GM18519 (cell line): ENCODE data around the gene KRT32.

Experiments used
- ATAC-seq: cut with Tn5 transposase; IDR thresholded peaks from one replicate; pipeline ENCODE4 v1.9.1; 2021; ENCODE audit warnings: mild to moderate bottlenecking, moderate library complexity; ENCODE audit not compliant: unreplicated experiment, low FRiP score

KRT32 gene

DNA sequence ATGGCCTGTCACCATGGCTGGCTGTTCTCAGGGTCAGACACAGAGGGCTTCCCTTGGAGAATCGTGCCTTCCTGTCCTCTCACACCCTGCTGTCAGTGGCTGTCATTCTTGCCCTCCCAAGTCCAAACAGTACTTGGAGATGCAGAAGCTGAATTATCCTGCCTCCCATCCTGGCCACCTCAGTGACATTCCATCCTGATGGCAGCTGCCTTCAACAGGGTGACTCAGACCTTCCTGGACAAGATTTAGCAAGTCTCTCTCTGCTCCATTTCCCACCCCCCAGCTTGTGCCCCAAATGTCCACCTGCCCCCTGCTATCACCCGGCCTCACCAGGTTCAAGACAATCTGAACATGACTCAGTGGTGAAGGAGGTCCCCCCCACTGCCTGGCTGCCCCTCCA, 27.3 kb upstream of the KRT32 start:
- ATAC-seq, result no peak

DNA sequence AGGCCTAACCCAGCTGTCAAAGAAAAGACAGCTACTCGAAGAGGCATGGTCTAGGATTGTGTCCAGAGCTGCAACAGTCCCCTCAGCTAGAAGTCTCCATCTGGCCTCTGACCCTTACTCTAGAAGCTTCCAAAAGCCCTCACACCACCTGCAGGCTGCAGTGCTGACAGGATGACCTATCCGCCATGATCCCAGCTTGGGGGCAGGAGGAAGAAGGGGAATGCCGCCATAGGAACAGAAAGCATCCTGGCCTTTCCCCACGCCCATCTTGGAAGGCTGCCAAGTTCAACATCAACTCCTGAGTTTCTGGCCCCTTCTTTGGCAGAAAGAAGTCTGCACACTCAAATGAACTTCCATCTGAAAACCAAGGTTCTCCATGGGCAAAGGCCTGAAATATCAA, 25.6 kb upstream of the KRT32 start:
- ATAC-seq, result no peak

DNA sequence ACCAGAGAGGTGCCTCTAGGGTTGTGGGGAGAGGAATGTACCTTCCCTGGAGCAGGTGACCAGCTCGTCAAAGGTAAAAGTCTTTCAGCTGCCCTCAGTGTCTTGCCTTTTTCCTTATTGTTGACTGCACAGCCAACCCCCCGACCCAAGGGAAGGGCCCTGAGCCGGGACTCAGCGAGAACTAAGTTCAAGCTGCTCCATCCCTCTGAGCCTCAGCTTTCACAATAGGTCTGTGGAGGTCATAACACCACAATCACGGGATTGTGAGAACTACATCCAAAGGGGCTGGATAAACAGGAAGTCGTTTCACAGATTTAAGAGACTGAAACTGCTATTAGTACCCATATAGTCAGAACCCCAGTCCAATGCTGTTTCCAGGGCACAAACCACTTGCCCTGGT, 25.2 kb upstream of the KRT32 start:
- no peak for ATAC-seq

DNA sequence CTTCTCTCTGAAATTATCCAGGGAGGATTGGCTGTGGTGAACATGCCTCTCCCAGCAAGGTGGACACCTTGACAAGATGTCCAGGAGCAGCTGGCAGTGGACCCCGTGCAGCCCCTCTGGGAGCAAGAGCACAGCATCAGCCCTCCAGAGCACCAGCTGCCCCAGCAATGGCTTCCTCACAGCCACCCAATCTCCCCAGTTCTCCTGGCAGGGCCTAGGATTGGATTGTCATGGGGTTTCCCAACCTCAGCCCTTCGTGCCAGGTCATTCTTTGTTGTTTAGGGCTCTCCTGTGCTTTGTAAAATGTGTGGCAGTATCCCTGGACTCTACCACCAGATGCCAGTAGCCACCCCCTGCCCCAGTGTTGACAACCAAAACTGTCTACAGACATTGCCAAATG, 24.3 kb upstream of the KRT32 start:
- ATAC-seq, result no peak

GRCh38 chr17:41490000-41490990, 23.1 kb upstream of the KRT32 start:
- no peak for ATAC-seq

GRCh38 chr17:41489531-41489930, 22.3 kb upstream of the KRT32 start, which contains the start of gene KRT36:
Gene KRT36, minus strand, starts transcription at chr17:41489910. Its CDS starts 46 bp downstream, at chr17:41489864.
- ATAC-seq, result no peak

DNA sequence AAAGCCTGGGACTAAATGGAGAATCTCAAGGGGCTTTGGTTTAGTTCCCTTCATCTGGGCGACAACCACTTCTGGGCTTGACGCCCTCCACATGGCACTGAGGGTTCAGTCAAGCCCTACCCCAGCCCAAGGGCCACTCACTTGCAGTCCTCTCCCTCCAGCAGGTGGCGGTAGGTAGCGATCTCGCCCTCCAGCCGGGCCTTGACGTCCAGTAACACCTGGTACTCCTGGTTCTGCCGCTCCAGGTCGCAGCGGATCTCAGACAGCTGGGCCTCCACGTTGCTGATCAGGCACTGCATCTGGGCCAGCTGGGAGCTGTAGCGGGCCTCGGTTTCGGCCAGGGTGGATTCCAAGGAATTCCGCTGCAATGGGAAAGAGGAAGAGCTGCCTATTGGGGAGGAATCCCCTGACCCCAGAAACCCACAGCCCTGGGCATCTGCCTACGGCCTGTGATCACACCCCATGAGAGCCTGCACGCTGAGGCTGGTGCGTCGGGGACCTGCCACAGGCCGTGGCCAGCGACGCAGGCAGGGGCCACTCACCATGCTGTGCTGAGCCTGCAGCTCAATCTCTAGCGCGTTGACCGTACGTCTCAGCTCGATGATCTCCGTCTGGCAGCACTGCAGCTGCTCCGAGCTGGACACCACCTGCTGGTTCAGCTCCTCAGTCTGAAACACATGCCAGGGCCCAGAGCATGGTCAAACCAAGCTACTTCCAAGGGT, 19.8 kb upstream of the KRT32 start:
- ATAC-seq, result no peak

DNA sequence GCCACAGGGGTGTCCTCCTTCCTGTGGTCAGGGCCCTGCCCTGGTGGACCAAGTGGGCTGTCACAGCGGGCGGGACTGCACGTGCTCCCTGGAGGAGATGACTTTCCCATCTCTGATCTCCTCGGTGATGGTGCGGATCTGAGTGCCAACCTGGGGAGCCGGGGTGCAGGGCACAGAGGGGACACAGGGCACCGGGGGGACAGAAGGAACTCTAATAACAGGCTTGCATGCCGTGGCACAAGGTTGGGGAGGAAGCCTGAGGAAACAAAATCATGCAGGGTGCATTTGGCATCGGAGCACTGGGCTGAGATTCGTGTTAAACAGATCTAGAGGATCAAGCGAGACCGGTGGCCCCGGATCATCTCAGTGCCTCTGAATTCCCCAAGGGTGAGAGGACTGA, 19.1 kb upstream of the KRT32 start:
- ATAC-seq, result no peak

DNA sequence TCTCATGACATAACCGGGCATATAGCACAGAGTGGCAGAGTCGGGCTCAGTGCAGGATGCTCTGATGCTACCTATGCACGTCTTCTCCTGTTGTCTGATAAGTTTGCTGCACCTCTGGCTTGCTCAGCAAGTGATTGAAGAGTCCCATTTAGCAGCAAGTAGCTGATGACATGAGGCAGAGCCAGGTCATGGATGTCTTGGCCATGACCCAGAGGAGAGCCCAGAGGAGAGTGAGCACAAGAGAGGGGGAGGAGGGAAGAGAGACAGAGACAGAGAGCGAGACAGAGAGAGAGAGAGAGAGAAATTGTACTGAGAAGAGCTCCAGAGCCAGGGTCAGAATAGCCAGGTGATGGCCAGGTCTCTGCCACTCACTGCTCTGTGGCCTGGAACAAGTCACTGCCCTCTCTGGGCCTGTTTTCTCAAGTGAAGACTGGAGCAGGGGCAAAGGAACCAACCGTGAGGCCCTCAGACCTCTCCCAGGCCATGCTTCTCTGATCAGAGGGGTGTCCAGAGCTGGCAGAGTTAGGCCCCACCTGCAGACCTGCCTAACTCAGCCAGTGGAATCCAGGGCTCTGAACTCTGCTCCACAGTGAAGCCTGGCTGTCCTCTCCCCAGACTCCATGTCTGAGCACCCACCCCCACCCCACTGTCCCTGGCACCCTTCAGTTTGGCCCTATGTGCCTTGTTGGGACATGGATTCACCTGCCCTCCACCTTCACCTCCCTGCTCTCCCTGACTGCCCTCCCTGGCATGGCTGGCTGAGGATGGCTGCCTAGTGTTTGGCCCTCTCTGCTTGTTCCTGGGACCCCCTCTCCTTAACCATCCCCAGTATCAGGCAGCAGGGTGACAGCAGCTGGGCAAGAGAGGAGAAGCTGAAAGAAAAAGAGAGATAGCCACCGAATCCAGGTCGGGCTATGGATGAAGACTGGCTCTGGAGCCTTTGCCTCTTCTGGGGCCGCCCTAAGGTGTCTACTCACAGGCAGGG, 18.0 kb upstream of the KRT32 start:
- no peak for ATAC-seq

DNA sequence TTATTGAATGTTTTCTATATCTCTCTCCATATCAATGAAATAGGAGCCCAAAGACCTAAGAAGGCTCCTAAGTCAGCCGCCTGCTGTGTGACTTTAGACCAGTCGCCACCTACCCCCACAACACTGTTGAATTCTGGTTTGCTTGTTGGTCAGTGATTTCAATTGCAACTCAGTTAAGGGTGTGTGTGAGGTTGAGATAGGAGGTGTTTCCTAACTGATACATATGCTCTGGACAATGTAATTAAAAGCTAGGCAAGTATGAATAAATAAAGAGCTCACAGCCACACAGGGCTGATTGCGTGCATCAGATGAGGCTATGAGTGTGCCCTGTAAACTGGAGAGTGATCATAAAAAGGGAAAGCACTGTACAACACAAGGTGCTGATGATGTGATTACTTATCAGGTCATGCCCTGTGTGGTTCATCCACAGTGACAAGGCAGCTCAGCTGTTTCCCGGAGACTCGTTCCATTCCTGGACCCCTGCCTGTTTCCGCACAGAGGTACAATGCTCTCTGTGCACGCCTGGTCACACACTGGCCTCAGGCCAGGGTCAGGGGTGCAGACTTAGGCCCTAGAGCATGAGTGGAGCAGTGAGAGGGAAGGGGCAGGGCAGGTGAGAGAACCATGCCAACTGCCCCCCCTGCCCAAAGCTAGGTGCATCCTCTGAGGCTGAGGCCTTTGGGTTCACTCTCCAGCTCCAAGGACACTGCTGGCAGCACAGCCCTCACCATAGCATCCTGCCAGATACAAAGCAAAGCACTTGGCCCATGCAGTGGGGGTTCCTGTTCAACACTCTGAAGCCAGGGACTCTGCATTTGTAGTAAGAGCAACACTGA, 17.0 kb upstream of the KRT32 start:
- no peak for ATAC-seq

DNA sequence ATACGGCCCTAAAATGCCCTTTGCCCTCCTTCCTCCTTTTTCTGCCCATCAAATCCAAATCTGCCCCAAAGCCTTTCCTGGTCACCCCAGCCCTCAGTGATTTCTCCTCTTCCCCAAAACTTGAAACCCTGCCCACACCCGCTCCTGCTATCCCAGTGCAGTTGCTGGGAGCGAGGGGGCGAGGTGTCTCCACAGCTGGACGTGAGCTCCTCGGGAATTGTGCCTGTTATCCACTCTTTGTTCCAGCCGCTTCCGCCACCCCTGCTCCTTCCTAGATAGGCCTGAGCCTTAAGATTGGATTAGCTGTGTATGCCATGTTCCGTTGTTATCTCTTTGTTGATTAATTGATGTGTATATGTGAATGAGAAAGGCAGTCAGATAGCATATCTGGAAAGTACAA, 16.3 kb upstream of the KRT32 start:
- ATAC-seq, result no peak

- ATAC-seq, result no peak
Measured at GRCh38 chr17:41481036-41481435, 13.8 kb upstream of the KRT32 start, which contains the start of gene KRT35. Gene KRT35, minus strand, starts transcription at chr17:41481151. Its CDS starts 54 bp downstream, at chr17:41481097.

DNA sequence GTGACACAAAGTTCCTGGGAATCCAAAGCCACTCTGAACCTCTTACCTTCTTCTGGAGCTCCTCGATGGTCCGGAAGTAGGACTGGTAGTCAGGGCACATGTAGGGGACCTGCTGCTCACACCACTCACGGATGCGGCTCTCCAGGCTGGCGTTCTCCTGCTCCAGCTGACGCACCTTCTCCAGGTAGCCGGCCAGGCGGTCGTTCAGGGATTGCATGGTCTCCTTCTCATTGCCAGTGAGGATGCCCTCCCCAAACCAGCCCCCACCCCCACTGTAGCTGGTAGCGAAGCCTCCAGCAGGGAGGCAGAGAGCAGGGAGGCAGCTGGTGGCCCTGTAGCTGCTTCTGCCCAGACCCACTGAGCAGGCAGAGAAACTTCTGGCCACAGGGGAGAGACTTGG, 13.4 kb upstream of the KRT32 start:
- no peak for ATAC-seq

GRCh38 chr17:41480136-41480535, 12.9 kb upstream of the KRT32 start:
- ATAC-seq, result no peak

DNA sequence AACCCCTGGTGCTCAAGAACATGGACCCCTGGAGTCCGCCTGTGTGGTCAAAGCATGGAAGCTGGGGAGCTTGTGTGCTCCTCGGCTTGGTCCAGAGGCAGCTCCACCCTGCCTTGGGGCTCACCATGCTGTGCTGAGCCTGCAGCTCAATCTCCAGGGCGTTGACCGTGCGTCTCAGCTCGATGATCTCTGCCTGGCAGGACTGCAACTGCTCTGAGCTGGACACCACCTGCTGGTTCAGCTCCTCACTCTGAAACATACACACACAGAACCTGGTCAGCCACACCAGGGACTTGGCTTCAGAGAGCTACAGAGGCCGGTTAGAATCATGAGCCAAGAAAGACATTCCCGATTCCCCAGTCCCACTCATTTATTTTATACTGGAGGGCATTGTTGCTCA, 11.1 kb upstream of the KRT32 start:
- ATAC-seq, result no peak

- ATAC-seq, result no peak
Measured at GRCh38 chr17:41476866-41477815, 10.0 kb upstream of the KRT32 start.

- no peak for ATAC-seq
Measured at GRCh38 chr17:41475421-41475820, 8.2 kb upstream of the KRT32 start.

GRCh38 chr17:41474863-41475262, 7.7 kb upstream of the KRT32 start:
- ATAC-seq, result no peak
